Stimulated activated CD4-positive, alpha-beta T cell treated with anti-CD3 and anti-CD28 coated beads, Interleukin-15, amount 100 ng/mL, for 1 hour (primary cell): ENCODE data around the gene OLFM1.
"Not testable (repeated sequence)": the region's sequence is repeated elsewhere in the genome, so short reads cannot be mapped to it uniquely, and the experiment has no call there.

Experiments
- DNase-seq, 2 donors: peaks; one replicate each; pipeline ENCODE4 v3.0.0-alpha.2; 2020; ENCODE audit warnings: low read depth in 1 of 2, low spot score in 1 of 2

The OLFM1 gene

DNA sequence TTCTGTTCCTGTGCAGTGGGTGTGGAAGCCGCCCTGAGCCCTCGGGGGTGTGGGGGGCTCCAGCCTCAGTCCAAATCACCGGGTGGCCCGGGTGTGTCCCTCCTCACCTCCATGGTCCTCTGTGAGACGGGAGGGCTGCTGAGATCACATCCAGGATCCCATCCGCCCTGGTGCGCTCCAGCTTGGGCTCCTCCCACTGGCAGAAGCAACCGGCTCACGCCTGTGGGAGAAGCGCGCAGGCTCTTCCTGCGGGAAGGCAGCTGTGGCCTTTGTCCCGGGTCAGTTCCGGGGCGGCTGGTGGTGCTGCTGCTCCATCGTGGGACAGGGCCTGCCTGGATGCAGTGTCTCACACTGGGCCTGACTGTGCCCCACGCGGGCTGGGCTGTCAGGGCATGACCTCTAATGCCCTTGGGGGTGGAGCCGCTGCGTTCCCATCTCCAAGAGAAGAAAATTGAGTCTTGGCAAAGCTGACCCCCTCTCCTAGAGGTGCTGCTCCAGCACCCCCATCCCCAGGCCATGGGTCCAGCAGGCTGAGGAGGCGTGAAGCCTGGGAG lies 18.5 kb downstream of the OLFM1 start:
- DNase-seq = no peak

DNA sequence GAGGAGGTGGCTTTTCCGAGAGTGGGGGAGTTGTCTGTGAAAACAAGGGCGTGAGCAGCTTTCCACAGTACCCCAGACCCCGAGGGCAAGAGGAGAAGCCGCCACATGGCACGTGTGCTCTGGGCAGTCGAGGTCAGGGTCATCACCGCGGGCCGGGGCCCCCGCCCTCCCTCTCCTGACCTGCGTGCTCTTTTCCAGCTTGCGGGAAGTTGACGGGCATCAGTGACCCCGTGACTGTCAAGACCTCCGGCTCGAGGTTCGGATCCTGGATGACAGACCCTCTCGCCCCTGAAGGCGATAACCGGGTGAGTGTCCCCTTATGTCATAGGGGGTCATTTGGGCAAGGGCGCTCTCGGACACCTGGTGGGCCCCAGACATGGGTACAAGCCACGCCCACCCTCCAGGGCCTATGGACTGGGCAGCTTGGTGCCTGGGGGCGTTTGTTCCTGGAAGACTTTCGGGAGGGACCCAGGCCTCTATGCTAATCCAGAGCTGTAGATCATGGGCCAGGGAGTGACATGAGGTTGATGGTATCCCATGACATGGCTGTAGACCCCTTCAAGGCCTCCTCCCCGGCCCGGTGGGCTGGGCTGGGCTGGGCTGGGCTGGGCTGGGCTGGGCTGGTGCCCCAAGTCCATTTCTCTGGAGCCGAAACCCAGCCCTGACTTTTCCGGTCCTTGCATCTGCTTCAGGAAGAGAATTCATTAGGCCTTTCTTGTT lies 19.2 kb downstream of the OLFM1 start:
- DNase-seq = no peak

DNA sequence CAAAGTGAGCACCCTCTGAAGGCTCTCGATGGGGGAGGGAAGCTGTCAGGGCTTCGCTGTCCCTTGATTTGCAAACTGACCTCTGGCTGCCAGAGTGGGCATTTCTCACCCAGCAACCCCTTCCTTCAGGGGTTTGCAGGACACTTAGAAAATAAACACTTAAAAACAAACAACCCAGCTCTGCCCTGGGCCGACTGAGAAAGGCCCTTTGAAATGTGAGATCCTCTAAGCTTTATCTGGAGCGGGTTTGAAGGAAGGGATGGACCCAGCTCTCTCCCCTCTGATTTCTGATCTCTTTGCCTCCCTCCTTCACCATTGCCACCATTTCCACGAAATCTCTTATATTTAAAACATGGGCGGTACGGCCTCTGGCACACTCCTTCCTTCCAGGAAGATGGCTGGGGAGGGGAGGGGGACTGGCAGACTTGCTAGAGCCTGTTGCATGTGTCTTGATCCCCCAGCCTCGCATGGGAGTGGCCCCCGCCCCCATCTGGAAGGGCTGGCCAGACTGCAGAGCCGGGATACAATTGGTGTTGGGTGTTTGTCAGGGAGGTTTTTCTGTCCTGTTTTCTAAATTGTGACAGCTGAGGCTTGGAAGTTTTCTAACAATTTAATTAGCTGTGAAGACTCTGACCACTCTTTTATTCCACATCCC lies 20.2 kb downstream of the OLFM1 start:
- no peak for DNase-seq

DNA sequence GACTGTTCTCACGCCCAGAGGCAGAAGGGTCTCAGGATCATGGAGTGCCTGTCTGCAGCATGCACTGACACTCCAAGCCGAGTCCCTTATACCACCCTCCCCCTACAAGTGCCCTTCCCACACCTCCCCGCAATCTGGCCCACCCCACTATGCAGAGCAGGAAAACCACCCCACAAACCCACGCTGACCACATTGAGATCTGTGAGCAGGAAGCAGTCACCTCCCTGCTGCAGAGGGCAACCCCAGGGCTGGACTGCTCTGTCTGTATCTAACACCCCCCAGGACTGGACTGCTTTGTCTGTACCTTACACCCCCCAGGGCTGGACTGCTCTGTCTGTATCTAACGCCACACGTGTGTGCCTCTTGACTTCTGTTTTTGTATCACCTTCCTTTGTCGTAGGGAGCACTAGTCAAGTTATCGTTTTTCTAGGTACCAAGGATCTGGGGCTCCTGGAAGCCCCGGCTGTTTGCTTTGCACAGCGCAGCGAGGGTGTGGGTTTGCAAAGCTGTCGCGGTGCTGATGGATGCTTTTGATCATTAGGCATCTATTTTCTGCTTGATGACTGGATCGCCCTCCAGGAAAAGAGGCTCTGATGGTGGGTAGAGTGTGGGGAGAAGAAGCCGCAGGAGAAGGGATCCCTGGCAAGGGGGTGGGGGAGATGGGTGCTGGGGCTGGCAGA lies 21.5 kb downstream of the OLFM1 start:
- DNase-seq = no peak

GRCh38 chr9:135109650-135110049 lies 22.2 kb downstream of the OLFM1 start:
- DNase-seq = no peak

DNA sequence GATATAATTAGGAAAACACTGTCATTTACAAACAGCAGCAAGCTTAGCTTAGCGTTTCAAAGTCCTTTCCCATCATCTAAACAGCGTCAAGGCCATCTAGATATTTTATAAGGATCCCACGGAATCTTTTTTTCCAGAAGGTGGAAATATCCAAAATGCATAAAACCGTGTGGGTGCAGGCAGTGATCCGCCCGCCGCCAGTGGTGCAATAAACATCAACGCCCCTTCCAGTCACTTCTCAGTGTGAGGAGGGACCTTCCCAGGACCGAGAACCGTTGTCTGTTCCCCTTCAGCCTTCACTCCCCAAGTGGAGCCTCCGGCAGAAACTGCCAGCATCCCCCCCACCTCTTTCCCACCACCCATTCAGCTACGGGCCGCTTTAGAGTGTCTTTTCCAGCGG lies 22.9 kb downstream of the OLFM1 start:
- no peak for DNase-seq

- DNase-seq = not testable (repeated sequence)
Observed at GRCh38 chr9:135111600-135111999, 24.1 kb downstream of the OLFM1 start.

GRCh38 chr9:135116371-135116770 lies 28.9 kb downstream of the OLFM1 start:
- no peak for DNase-seq

GRCh38 chr9:135116881-135117280 lies 29.4 kb downstream of the OLFM1 start:
- DNase-seq = no peak

- DNase-seq = no peak
Observed at GRCh38 chr9:135117281-135117680, 29.8 kb downstream of the OLFM1 start.

DNA sequence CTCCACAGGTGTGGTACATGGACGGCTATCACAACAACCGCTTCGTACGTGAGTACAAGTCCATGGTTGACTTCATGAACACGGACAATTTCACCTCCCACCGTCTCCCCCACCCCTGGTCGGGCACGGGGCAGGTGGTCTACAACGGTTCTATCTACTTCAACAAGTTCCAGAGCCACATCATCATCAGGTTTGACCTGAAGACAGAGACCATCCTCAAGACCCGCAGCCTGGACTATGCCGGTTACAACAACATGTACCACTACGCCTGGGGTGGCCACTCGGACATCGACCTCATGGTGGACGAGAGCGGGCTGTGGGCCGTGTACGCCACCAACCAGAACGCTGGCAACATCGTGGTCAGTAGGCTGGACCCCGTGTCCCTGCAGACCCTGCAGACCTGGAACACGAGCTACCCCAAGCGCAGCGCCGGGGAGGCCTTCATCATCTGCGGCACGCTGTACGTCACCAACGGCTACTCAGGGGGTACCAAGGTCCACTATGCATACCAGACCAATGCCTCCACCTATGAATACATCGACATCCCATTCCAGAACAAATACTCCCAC lies 32.1 kb downstream of the OLFM1 start:
- DNase-seq = no peak

DNA sequence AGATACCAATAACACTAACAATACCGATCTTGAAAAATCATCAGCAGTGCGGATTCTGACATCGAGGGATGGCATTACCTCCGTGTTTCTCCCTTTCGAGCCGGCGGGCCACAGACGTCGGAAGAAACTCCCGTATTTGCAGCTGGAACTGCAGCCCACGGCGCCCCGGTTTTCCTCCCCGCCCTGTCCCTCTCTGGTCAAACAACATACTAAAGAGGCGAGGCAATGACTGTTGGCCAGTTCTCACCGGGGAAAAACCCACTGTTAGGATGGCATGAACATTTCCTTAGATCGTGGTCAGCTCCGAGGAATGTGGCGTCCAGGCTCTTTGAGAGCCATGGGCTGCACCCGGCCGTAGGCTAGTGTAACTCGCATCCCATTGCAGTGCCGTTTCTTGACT lies 32.8 kb downstream of the OLFM1 start:
- no peak for DNase-seq

DNA sequence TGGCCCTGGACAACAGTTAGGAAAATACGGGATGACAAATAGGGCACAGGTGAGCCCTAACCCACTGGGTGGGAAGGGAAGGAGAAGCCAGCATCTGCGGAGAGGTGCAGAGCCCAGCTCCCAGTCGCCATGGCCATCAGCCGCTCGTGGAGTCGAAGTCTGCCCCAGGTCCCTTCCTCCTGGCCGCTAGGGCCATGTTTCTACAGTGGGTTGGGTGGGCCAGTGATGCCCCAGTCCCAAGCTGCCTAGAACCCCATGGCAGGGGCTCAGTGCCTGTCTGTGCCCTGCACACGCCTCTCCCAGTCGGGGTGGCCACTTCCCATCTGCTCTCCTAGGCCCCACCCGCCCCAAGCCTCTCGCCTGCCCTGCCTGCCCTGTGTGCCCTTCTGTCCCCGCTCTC lies 34.8 kb downstream of the OLFM1 start:
- no peak for DNase-seq

DNA sequence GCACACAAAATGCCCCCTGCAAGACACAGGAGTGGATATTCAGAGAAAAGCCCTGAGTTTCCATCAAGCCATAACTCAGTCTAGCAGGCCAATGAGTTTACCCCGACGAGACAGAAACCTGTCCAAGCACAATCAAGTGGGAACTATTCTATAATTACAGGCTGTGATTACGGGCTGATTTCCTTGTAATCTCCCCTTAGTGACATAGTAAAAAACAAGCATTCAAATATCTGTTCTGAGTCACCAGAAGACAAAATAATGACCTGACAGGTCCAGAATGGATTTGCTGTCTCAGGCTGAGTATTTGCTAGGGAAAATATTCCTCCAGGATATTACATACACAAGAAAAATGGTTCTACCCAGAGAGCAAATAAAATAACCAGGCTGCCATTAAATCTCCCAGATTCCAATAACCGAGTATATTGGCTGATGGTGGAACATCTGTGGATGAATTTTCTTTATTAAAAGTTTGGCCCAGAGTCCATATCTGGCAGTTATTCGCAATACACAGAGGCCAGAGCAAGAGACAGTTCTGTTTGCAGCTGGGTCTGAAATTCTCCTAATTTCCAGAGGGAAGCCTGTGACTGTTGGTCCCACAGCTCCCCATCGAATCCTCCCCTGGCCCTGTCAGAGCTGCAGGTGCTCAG lies 35.8 kb downstream of the OLFM1 start:
- DNase-seq = no peak

DNA sequence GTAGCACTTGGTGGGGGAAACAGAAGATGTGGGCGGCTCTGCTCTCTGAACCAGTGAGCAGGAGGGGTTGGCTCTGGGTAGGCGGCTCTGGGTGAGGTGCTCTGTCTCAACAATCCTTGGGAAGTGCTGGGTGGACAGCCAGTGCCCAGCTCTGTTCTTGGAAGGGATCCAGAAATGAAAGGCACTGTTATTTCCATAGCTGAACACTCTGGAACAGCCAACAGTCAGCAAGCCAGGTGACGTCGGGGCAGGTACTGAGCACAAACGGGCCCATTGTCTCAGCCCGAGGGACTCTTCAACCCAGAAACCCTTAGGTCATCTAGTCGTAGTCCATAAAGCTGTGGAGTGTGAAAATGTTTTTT lies 36.3 kb downstream of the OLFM1 start:
- no peak for DNase-seq

GRCh38 chr9:135126451-135127187 lies 39.2 kb downstream of the OLFM1 start:
- no peak for DNase-seq

- DNase-seq = no peak
Observed at GRCh38 chr9:135127718-135128670, 40.5 kb downstream of the OLFM1 start.

- DNase-seq = no peak
Observed at GRCh38 chr9:135129137-135129695, 41.7 kb downstream of the OLFM1 start.
